ENCODE results near the gene KCNJ2.

KCNJ2 gene

DNA sequence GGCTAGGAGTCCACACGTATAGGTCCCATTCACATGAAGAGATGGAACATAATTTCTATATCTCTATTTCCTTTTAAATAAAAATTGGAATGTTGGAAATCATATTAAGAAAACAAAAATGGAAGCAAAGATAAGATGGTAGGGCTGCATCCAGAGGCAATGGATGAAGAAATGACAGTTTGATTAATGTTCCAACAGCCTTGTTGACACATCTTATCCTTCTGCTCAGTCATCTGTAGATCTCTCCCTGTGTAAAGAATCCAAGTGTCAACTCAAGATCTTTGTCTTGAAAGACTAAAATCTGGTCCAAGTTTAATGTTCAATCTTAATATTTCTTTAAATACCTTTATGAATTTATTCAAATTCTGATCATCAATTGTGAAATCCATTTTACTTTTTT, 7.8 kb upstream of the KCNJ2 start:
- DNase-seq, result no peak

DNA sequence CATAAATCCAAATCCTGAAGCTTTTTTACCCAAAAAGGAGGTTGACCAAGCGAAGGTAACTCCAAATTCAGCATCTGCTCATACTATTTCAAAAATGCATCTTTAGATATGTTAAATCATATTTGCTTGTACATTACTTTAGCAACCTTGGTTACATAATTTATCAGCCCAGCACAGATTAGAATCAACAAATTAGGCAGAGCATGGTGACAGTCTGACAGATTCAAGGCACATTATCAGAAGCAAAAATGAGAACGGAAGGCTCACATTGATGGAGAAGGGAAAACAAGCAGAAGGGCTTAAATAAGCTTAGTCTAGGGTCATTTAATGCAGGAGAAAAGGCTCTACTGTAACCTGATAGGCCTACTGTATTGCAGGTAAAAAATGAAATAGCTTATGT, 3.9 kb upstream of the KCNJ2 start:
- DNase-seq, result no peak

- no peak for DNase-seq
Observed at GRCh38 chr17:70166615-70167014, 2.7 kb upstream of the KCNJ2 start.

GRCh38 chr17:70168044-70168976, 1.0 kb upstream of the KCNJ2 start:
- DNase-seq, result peak; percentile 82

GRCh38 chr17:70169709-70170597, 621 bp downstream of the KCNJ2 start:
- no peak for DNase-seq

- peak; percentile 22 for DNase-seq
Observed at GRCh38 chr17:70171159-70171558, 1.8 kb downstream of the KCNJ2 start.

- no peak for DNase-seq
Observed at GRCh38 chr17:70172449-70172848, 3.1 kb downstream of the KCNJ2 start.

DNA sequence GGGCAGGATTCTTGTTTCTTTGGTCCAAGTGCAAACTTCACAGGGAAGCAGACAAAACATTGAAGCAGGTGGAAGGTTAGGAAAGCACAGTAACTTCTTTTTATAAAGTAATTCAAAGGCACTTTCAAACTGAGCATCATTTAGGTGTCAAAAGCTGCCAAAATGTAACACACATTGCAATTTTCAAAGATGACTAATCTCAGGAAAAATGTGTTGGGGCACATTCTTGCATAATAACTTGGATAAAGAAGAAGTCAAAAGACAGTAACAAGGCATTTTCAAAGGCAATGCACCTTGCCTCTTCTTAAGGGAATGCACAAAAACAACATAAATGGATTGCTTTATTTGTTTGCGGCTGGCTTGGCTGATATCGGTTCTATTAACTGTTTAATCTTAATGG, 3.6 kb downstream of the KCNJ2 start:
- DNase-seq, result no peak

- DNase-seq, result no peak
Observed at GRCh38 chr17:70173681-70174080, 4.3 kb downstream of the KCNJ2 start.

DNA sequence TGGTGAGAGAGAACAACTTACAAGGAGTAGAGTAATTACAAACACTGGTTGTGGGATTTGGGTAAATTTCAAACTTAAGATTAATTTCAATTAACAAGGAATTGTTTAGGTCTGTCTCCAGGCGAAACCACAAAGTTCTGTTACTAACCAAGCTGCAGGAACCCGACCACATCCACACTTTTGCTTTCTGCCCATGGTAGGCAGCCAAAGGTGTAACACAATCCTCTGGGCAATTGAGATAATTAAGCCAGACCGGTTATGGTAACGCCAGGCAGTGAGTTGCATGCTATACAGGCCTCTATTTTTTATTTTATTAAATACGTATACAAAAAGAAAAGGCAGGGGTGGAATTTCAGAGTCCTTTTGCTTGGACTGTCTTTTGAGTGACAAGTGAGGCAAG, 12.0 kb downstream of the KCNJ2 start:
- no peak for DNase-seq

DNA sequence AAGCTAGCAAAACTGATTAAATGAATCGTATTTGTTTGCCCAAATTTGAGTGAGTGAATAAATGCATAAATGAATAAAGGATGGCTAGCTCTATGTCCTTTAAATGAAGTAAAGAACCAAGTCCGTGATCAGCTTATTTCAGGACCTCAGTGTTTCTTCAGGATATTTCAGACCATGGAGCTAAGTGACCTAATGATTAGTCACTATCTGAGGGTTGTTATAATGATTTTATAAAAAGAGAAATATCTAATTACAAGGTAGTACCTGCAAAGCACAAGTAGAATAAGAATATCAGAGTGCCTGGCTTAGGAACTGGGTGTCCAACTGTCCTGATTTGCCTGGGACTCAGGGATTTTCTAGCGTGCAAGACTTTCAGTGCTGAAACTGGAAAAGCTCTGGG, 12.5 kb downstream of the KCNJ2 start:
- DNase-seq, result no peak

- no peak for DNase-seq
Observed at GRCh38 chr17:70183508-70183907, 14.2 kb downstream of the KCNJ2 start.

DNA sequence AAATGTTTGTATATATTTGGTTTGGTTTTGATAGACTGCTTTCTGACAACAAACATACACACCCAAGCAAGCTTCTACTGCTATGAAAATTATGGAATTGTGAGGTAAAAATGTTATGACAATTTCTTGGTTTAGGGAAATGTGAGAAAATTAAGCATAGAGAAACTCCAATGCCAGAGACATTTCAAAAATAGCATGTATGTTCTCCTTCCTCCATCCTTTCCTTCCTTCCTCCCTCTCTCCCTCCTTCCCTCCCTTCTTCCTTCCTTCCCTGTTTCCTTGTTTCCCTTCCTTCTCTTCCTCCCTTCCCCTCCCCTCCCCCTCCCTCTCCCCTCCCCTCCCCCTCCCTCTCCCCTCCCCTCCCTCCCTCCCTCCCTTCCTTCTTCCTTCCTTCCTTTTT, 14.9 kb downstream of the KCNJ2 start:
- no peak for DNase-seq

GRCh38 chr17:70184770-70185169, 15.4 kb downstream of the KCNJ2 start:
- no peak for DNase-seq

DNA sequence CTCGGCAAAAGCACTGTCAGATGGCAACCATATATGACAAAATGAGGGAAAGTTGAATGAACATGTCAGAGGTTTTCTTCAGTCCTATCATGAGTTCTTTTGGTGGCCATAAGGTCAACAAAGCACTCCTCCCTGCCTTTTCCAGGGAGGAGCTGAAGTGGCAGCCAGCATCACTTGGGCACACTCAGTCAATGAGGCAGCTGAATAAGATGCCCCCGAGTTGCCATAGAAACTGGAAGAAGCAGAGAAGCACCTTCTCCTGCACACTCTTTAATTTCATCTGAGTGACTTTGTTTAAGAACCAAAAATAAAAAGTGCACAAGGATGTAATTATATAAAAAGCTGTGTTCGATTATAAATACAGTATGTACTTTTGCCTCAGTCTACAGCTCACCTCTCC, 16.0 kb downstream of the KCNJ2 start:
- DNase-seq, result no peak

DNA sequence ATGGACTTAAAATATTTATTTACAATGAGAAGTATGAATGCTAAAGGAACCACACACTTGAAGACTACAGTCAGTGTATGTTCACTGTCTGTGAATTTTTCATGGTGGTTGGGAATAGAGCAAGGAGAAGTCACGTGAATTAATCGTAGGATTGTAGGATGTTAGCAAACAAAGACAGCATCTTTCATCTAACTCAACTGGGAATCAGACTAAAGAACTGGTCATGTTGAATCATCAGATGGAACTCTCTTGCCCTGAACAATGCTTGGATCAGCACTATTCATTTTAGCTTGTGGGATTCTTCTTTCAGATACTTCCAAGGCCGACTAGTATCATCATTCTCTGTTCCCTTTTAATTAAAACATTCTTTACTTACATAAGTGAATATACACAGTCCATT, 18.1 kb downstream of the KCNJ2 start:
- DNase-seq, result no peak

DNA sequence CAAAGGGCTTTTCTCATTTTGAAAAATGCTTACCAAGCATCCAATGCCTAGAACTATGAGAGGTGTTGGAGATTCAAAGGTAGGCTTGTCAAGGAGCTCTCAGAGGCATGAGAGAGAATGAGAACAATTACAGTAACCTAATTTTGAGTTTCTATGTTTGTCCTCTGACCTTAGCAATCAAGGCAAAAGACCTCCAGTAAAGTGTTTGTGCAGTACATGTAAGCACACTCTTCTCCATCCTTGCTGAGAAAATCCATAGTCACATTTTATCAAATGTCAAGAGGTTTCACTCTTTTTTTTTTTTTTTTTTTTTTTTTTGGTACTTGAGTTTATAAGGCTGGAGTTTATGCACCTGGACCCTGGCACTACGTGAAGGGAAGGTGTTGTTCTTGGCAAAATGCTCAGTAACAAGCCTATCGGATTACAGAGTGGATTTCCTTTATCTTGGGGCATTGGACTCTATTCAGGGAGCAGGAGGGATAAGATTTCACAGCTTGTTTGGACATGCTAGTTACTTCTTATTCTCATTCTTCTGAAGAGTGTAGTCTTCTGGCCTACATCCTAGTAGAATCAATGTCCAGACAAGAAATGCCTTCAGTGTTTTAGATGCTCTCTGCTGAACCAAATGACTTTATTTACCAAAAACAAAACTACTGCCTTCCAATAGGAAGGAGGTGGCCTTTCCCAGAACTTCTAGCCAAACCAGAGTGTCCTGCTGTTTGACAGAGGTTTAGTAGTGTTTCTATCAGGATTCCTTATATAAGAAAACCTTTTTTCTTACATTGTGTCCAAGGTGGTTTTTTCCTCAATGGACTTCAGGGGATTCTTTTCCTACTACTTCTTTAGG, 21.9 kb downstream of the KCNJ2 start:
- DNase-seq, result no peak

DNA sequence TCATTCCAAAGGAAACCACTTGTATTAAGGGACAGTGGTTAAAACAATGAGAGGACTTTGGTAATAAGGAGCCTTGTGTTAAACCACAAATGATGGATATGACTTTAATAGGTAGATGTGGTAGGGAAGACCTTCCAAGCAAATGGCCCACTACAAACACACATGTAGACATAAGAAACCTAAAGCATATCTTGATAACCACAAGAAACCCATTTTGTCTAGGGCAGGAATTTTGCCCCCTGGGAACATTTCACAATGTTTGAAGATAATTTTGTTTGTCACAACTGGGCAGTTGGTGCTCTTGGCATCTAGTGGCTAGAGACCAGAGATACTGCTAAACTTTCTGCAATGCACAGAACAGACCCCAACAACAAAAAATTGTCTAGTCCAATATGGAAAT, 25.8 kb downstream of the KCNJ2 start:
- no peak for DNase-seq

DNA sequence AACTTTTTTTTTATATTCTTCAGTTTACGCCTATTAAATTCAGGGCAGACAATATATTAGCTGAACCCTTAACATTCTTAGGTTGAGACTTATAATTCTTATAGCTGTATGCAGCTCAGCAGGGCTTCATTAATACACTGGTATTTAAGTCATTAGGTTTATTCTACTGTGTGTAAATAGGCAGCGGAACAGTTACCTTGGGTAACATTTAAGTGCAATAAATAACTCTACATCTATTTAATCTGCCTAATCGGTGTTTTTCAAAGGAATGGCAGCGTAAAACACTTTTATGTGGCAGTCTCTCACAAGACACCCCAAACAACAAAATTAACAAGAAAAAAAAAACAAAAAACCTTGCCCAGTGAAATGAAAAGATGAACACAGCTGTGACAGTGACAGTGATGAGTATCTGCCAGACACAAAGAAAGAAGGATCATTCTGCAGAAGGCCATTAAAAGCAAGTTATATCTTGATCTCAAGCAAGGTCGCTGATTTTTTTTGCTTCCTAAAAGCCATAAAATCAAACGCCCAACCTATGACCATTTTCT, 32.6 kb downstream of the KCNJ2 start:
- DNase-seq, result no peak

DNA sequence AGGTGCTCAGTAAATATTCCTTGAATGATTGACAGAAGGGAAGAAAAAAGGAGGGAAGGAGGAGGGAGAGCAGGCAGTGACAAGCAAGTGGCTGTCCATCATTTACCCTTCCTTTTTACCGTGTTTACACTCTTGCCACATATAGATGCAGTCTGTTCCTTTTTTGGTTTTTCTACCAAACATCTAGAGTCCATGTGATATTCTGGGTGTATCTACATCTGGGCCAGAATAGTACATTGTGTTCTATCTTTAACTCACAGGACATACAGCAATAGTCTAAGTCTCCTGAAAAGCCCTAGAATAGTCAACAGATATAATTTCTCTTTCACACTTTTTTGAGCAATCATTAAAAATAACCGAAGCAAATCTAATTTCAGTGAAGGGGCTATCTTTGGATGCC, 33.5 kb downstream of the KCNJ2 start:
- DNase-seq, result no peak

- DNase-seq, result no peak
Observed at GRCh38 chr17:70204431-70204830, 35.1 kb downstream of the KCNJ2 start.

- DNase-seq, result no peak
Observed at GRCh38 chr17:70205401-70205800, 36.1 kb downstream of the KCNJ2 start.

Data from right hindlimb (tissue), 1 donor.